ENCODE results near the gene PRDM16.

PRDM16 gene

GRCh38 chr1:3335754-3336640 lies 267.0 kb downstream of the PRDM16 start:
- no peak overlapping the region for H3K4me3 ChIP-seq (ENCODE audit: low read length)
- H3K36me3 ChIP-seq (ENCODE audit: control insufficient read depth, insufficient read depth, low read length), result no peaks in the 10 kb centered on the region; the same call in 1 of the 2 replicates
- no peak for DNase-seq (ENCODE audit: low read depth, low spot score)
- H3K27me3 ChIP-seq (ENCODE audit: control insufficient read depth, insufficient read depth, low read length), result no peaks in the 10 kb centered on the region
- no CpG with 5 or more reads among the region's 15 CpGs for WGBS (ENCODE audit: insufficient coverage, insufficient read length)
- no peak overlapping the region for H3K27ac ChIP-seq (ENCODE audit: low read length)
- H3K4me1 ChIP-seq (ENCODE audit: control insufficient read depth, insufficient read depth, low read length), result no peaks in the 10 kb centered on the region; the same call in 1 of the 2 replicates
- H3K9me3 ChIP-seq (ENCODE audit: control insufficient read depth, insufficient read depth, low read length), result peaks cover 18% of the 10 kb centered on the region

GRCh38 chr1:3336641-3337630 lies 267.9 kb downstream of the PRDM16 start:
- H3K27ac ChIP-seq (ENCODE audit: low read length), result no peak overlapping the region
- no peaks in the 10 kb centered on the region for H3K27me3 ChIP-seq (ENCODE audit: control insufficient read depth, insufficient read depth, low read length)
- no peaks in the 10 kb centered on the region for H3K4me1 ChIP-seq (ENCODE audit: control insufficient read depth, insufficient read depth, low read length)
- no peaks in the 10 kb centered on the region; the same call in 1 of the 2 replicates for H3K36me3 ChIP-seq (ENCODE audit: control insufficient read depth, insufficient read depth, low read length)
- WGBS (ENCODE audit: insufficient coverage, insufficient read length), result no CpG with 5 or more reads among the region's 6 CpGs
- no peak overlapping the region for H3K4me3 ChIP-seq (ENCODE audit: low read length)
- peaks cover 18% of the 10 kb centered on the region for H3K9me3 ChIP-seq (ENCODE audit: control insufficient read depth, insufficient read depth, low read length)
- DNase-seq (ENCODE audit: low read depth, low spot score), result no peak

GRCh38 chr1:3337798-3338724 lies 269.1 kb downstream of the PRDM16 start:
- no peak for DNase-seq (ENCODE audit: low read depth, low spot score)
- H3K9me3 ChIP-seq (ENCODE audit: control insufficient read depth, insufficient read depth, low read length), result peaks cover 18% of the 10 kb centered on the region
- H3K4me1 ChIP-seq (ENCODE audit: control insufficient read depth, insufficient read depth, low read length), result no peaks in the 10 kb centered on the region
- H3K4me3 ChIP-seq (ENCODE audit: low read length), result no peak overlapping the region
- H3K36me3 ChIP-seq (ENCODE audit: control insufficient read depth, insufficient read depth, low read length), result no peaks in the 10 kb centered on the region; the same call in 1 of the 2 replicates
- H3K27me3 ChIP-seq (ENCODE audit: control insufficient read depth, insufficient read depth, low read length), result no peaks in the 10 kb centered on the region
- H3K27ac ChIP-seq (ENCODE audit: low read length), result no peak overlapping the region
- no CpG with 5 or more reads among the region's 18 CpGs for WGBS (ENCODE audit: insufficient coverage, insufficient read length)

GRCh38 chr1:3338725-3339070 lies 269.7 kb downstream of the PRDM16 start:
- Histone ChIP-seq H3K27ac (ENCODE audit: low read length) (no peak overlapping the region), H3K4me1 (ENCODE audit: control insufficient read depth, insufficient read depth, low read length) (no peaks in the 10 kb centered on the region)

GRCh38 chr1:3339856-3340255 lies 270.9 kb downstream of the PRDM16 start:
- H3K4me1 ChIP-seq (ENCODE audit: control insufficient read depth, insufficient read depth, low read length), result no peaks in the 10 kb centered on the region
- H3K27ac ChIP-seq (ENCODE audit: low read length), result no peak overlapping the region
- DNase-seq (ENCODE audit: low read depth, low spot score), result no peak
- H3K4me3 ChIP-seq (ENCODE audit: low read length), result no peak overlapping the region
- H3K36me3 ChIP-seq (ENCODE audit: control insufficient read depth, insufficient read depth, low read length), result no peaks in the 10 kb centered on the region; the same call in 1 of the 2 replicates
- H3K27me3 ChIP-seq (ENCODE audit: control insufficient read depth, insufficient read depth, low read length), result no peaks in the 10 kb centered on the region
- no CpG with 5 or more reads among the region's 12 CpGs for WGBS (ENCODE audit: insufficient coverage, insufficient read length)
- peaks cover 17% of the 10 kb centered on the region for H3K9me3 ChIP-seq (ENCODE audit: control insufficient read depth, insufficient read depth, low read length)

More at GRCh38 chr1:3338725-3339070, 269.7 kb downstream of the PRDM16 start:
- Histone ChIP-seq H3K9me3 (ENCODE audit: control insufficient read depth, insufficient read depth, low read length) (peaks cover 17% of the 10 kb centered on the region), H3K27me3 (ENCODE audit: control insufficient read depth, insufficient read depth, low read length) (no peaks in the 10 kb centered on the region), H3K36me3 (ENCODE audit: control insufficient read depth, insufficient read depth, low read length) (no peaks in the 10 kb centered on the region; the same call in 1 of the 2 replicates), H3K4me3 (ENCODE audit: low read length) (no peak overlapping the region)
- no CpG with 5 or more reads among the region's 4 CpGs for WGBS (ENCODE audit: insufficient coverage, insufficient read length)
- no peak for DNase-seq (ENCODE audit: low read depth, low spot score)

GRCh38 chr1:3340548-3341235 lies 271.7 kb downstream of the PRDM16 start:
- no peak for DNase-seq (ENCODE audit: low read depth, low spot score)
- H3K27ac ChIP-seq (ENCODE audit: low read length), result no peak overlapping the region
- H3K36me3 ChIP-seq (ENCODE audit: control insufficient read depth, insufficient read depth, low read length), result no peaks in the 10 kb centered on the region; the same call in 1 of the 2 replicates
- no peaks in the 10 kb centered on the region for H3K4me1 ChIP-seq (ENCODE audit: control insufficient read depth, insufficient read depth, low read length)
- H3K4me3 ChIP-seq (ENCODE audit: low read length), result no peak overlapping the region
- no CpG with 5 or more reads among the region's 17 CpGs for WGBS (ENCODE audit: insufficient coverage, insufficient read length)
- H3K9me3 ChIP-seq (ENCODE audit: control insufficient read depth, insufficient read depth, low read length), result peaks cover 18% of the 10 kb centered on the region
- H3K27me3 ChIP-seq (ENCODE audit: control insufficient read depth, insufficient read depth, low read length), result no peaks in the 10 kb centered on the region

- Histone ChIP-seq H3K36me3 (ENCODE audit: control insufficient read depth, insufficient read depth, low read length) (no peaks in the 10 kb centered on the region; the same call in 1 of the 2 replicates), H3K9me3 (ENCODE audit: control insufficient read depth, insufficient read depth, low read length) (peaks cover 15% of the 10 kb centered on the region), H3K27ac (ENCODE audit: low read length) (no peak overlapping the region), H3K27me3 (ENCODE audit: control insufficient read depth, insufficient read depth, low read length) (no peaks in the 10 kb centered on the region), H3K4me1 (ENCODE audit: control insufficient read depth, insufficient read depth, low read length) (no peaks in the 10 kb centered on the region), H3K4me3 (ENCODE audit: low read length) (no peak overlapping the region)
- no CpG with 5 or more reads among the region's 26 CpGs for WGBS (ENCODE audit: insufficient coverage, insufficient read length)
- DNase-seq (ENCODE audit: low read depth, low spot score), result no peak
Measured at GRCh38 chr1:3341236-3341994, 272.4 kb downstream of the PRDM16 start.

- WGBS (ENCODE audit: insufficient coverage, insufficient read length), result no CpG with 5 or more reads among the region's 5 CpGs
- Histone ChIP-seq H3K27me3 (ENCODE audit: control insufficient read depth, insufficient read depth, low read length) (no peaks in the 10 kb centered on the region), H3K4me1 (ENCODE audit: control insufficient read depth, insufficient read depth, low read length) (no peaks in the 10 kb centered on the region), H3K9me3 (ENCODE audit: control insufficient read depth, insufficient read depth, low read length) (peaks cover 12% of the 10 kb centered on the region), H3K27ac (ENCODE audit: low read length) (no peak overlapping the region), H3K4me3 (ENCODE audit: low read length) (no peak overlapping the region), H3K36me3 (ENCODE audit: control insufficient read depth, insufficient read depth, low read length) (no peaks in the 10 kb centered on the region; the same call in 1 of the 2 replicates)
- no peak for DNase-seq (ENCODE audit: low read depth, low spot score)
Measured at GRCh38 chr1:3342960-3343359, 274.0 kb downstream of the PRDM16 start.

GRCh38 chr1:3344395-3344794 lies 275.4 kb downstream of the PRDM16 start:
- Histone ChIP-seq H3K36me3 (ENCODE audit: control insufficient read depth, insufficient read depth, low read length) (no peaks in the 10 kb centered on the region; the same call in 1 of the 2 replicates), H3K9me3 (ENCODE audit: control insufficient read depth, insufficient read depth, low read length) (peaks cover 10% of the 10 kb centered on the region), H3K27ac (ENCODE audit: low read length) (no peak overlapping the region), H3K4me1 (ENCODE audit: control insufficient read depth, insufficient read depth, low read length) (no peaks in the 10 kb centered on the region), H3K27me3 (ENCODE audit: control insufficient read depth, insufficient read depth, low read length) (no peaks in the 10 kb centered on the region), H3K4me3 (ENCODE audit: low read length) (no peak overlapping the region)
- no peak for DNase-seq (ENCODE audit: low read depth, low spot score)

All from iPS DF 6.9 (cell line).